Daoy (cell line): Measurements from ENCODE around the gene MMP15. TPM values are rescaled to one million over a fixed set of nuclear protein-coding genes. Genes with fewer than 3 reads are reported as not detected.
"Not testable (repeated sequence)": the region's sequence is repeated elsewhere in the genome, so short reads cannot be mapped to it uniquely, and the experiment has no call there.

ENCODE experiments used
- DNase-seq: peaks from one replicate; pipeline ENCODE4 v3.0.0-alpha.2; 2015; ENCODE audit warnings: low read depth
- total RNA-seq: library from RNA; depleted of rRNA; stranded (reverse); fragments of >200 nt; shearing (Covaris generic); gene quantifications from 2 replicates; pipeline ENCODE4 v1.2.3, GENCODE V29; 2014; rRNA removed

The MMP15 gene
- total RNA-seq, 1 experiment from 2014 or later, result 3.4 TPM

DNA sequence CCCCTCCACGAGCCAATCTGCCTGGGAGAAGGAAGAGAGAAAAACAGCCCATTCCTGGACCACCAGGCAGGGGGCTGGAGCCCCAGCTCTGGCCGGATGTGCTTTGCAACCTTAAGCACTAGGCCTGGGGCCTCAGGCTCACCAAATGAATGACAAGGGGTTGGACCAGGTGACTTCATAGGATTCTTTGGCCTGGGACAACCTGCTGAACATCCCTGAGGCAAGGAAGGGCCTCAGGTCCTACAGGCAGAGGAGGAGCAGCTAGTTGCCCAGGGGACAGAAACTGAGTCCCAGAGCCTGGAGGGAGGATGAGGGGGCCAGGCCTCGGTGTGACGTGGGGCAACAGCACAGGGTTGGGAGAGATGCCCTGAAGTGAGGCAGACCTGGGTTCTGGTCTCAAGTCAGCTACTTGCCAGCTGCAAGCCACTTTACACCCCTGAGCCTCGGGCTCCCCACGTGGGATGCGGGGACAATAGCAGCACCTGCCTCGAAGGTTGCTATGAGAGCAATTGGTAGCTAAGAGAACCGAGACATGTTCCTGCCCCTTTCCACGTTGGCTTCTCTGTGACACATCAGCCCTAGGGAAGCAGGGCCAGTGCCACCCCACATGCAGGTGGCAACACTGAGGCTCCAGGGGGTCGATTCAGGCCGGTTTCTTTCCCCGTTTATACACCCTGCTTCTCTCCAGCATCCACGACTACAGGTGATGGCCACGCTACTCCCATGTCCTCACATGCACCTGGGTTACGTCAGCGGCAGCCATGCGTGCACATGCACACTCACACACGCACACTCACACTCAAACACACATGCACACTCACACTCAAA is 61.0 kb downstream of the MMP15 start:
- no peak for DNase-seq

DNA sequence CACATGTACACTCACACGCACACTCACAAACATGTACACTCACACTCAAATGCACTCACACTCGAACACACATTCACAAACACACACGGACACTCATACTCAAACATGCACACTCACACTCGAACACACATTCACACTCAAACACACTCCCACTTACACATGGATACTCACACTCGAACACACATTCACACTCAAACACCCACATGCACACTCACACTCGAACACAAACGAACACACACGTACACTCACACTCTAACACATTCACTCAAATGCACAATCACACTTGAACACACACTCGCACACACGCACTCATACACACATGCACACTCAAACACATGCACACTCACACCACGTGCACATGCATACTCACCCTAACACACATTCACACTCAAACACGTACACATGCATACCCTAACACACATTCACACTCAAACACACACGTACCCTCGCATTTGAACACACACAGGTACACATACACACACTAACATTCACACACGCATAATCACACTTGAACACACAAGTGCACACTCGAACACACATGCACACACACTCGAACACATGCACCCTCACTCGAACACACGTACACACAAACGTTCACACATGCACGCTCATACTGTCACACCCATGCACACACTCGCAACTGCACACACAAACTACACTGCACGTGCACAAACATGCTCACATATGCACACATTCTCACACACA is 61.8 kb downstream of the MMP15 start:
- no peak for DNase-seq

DNA sequence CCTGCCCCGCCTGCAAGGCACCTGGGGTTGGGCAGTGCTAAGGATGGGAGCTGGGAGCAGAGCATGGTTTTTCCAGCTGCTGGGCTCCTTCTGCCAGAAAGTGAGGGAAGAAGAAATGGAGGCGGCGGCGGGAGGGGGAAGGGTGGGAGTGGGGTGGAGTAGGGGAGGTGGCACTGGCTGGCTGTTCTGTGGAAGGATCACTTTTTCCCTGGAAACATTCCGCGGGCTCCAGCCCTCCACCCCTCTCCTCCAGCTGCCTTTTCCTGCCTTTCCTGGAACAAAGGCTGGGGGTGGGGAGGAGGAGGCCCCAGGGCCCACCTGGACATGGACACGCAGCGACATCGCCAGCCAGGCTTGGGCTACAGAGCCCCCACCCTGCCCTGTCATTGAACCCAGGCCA is 62.5 kb downstream of the MMP15 start:
- no peak for DNase-seq

DNA sequence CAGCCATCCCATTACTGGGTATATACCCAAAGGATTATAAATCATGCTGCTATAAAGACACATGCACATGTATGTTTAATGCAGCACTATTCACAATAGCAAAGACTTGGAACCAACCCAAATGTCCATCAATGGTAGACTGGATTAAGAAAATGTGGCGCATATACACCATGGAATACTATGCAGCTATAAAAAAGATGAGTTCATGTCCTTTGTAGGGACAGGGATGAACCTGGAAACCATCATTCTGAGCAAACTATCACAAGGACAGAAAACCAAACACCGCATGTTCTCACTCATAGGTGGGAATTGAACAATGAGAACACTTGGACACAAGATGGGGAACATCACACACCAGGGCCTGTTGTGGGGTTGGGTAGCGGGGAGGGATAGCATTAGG is 64.8 kb downstream of the MMP15 start:
- DNase-seq, result not testable (repeated sequence)

DNA sequence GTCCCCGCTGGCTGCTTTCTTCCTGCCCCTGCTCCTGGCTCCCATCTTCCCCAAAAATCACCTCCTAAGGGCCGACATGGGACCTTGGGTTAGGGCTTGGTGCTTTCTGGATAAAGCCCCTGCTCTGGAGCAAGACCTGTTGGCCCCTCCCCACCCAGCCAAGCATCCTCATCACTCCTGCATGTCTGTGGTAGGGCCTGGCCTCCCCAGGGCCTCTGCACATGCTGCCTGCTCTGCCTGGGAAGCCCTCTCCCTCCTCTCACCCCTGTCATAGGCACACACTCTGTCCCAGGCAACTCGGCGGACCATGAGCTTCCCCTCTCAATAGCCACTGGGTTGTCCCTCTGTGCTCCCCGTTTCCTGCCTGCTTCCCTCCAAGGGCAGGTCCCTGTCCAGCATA is 68.5 kb downstream of the MMP15 start:
- no peak for DNase-seq

DNA sequence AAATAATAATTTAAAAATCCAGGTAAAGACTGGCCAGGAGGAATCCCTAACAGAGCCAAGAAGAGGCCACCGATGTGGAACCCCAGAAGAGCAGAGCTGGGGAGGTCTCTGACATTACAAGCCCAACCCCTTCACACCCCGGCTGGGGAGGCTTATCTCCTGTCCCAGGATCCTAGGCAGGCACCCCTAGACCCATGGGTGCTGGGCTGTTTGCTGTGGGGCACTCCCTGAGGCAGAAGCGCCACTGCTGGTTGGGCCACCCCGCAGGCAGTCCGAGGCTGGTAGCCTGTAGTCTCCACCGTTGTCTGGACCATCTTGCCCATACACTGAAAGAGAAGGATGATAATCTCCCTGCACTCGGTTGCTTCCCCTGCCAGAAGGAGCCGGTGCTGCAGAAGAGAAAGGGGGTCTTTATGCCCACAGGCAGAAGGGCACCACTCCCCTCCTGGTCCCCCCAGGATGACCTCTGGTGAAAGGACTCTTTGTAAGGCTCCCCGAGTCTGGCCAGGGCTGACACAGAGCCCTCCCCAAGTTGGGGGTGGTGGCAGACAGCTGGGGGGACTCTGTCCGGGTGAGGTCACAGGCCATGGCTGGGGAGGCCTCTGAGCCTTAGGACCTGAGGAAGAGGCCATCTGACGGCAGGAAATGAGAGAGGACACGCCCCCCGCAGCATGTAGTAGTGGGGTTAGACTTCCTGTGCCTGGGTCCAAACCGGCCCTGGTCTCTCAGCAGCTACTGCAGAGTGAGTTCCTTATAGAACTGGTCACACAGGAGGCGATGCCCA is 69.4 kb downstream of the MMP15 start:
- no peak for DNase-seq

DNA sequence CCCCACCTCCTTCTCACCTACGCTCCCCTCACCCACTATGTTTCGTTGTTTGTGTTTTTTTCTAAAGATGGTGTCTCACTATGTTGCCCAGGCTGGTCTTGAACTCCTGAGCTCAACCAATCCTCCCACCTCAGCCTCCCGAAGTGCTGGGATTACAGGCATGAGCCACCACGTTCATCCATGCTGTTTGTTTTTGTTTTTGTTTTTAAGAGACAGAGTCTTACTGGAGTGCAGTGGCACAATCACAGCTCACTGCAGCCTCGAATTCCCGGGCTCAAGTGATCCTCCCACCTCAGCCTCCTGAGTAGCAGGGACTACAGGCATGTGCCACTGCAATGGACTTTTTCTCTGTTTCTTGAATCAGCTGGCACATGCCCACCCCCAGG is 70.0 kb downstream of the MMP15 start:
- not testable (repeated sequence) for DNase-seq

DNA sequence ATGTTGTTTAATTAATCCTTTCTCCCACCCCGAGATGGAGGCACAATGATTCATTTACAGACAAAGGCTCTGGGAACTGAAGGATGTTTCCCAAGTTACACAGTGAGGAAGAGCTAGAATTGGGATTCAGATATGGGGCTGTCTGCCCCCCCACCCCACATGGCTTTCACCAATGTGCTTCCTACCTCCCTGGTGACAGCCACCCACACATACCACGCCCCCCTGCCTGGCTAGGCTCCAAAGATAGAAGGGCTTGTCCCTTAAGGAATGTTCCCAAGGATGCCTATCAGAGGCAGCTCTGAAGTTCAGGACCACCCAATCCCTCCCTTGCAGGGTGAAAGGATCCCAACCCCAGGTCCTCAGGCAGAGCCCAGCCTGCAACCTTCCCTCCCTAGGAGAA is 70.7 kb downstream of the MMP15 start:
- DNase-seq, result peak; percentile 7

Other genes with a start within 250 kb of the MMP15 start
- 40.9 and 53.9 TPM in 2 replicates for gene KIFC3, start 223.3 kb upstream of the MMP15 start, total RNA-seq
- gene CNGB1, start 54.6 kb upstream of the MMP15 start, total RNA-seq, result under 0.01 TPM in 1 of 2 replicates, not detected in the other
- 1.1 and 1.7 TPM in 2 replicates for gene ZNF319, start 25.1 kb upstream of the MMP15 start, total RNA-seq
- 6.1 and 15.4 TPM in 2 replicates for gene USB1, start 24.3 kb upstream of the MMP15 start, total RNA-seq
- gene CFAP20, start 103.6 kb downstream of the MMP15 start, total RNA-seq, result 51.2 and 78.6 TPM in 2 replicates
- gene CSNK2A2, start 172.4 kb downstream of the MMP15 start, total RNA-seq, result 16.1 and 17.8 TPM in 2 replicates